ENCODE data around the gene PKP3. TPM values are rescaled to one million over a fixed set of nuclear protein-coding genes. Genes with fewer than 3 reads are reported as not detected.

Gene PKP3
- total and polyA plus RNA-seq, 9 of the 15 experiments (the other 6 are each of a cell fraction or from before 2014, with no cell fraction given) = 0.11 to 110 (median 30.7) TPM

GRCh38 chr11:352456-353031, 41.5 kb upstream of the PKP3 start (continued):
- TF ChIP-seq BACH1 (tag; IDR thresholded peaks at IDR 0.05) (peak; percentile 92), ARID4B (CRISPR knock-in tag; IDR thresholded peaks at IDR 0.05) (no peak), NR2C2 (CRISPR knock-in tag; IDR thresholded peaks at IDR 0.05) (no peak), NR2C2 (tag; IDR thresholded peaks at IDR 0.05) (no peak; the same call in 1 of the 2 replicates), DDX20 (tag; IDR thresholded peaks at IDR 0.05; ENCODE audit: low read depth) (peak; percentile 94), TOE1 (IDR thresholded peaks at IDR 0.05; ENCODE audit: borderline replicate concordance) (no peak), TOE1 (CRISPR knock-in tag; IDR thresholded peaks at IDR 0.05; ENCODE audit: borderline replicate concordance, low read depth) (no peak), ZSCAN29 (IDR thresholded peaks at IDR 0.05) (no peak), NFXL1 (CRISPR knock-in tag; IDR thresholded peaks at IDR 0.05) (peak; percentile 93), ZNF311 (CRISPR knock-in tag; IDR thresholded peaks at IDR 0.05) (peak; percentile 99), TAF9B (IDR thresholded peaks at IDR 0.05; ENCODE audit: partially characterized antibody) (no peak), NUFIP1 (IDR thresholded peaks at IDR 0.05; ENCODE audit: partially characterized antibody) (no peak), GATA2 (CRISPR knock-in tag; IDR thresholded peaks at IDR 0.05) (no peak), ATF6 (CRISPR knock-in tag; IDR thresholded peaks at IDR 0.05) (no peak), CHD1 (IDR thresholded peaks at IDR 0.05; ENCODE audit: low read length) (no peak), ETV6 (IDR thresholded peaks at IDR 0.05; ENCODE audit: borderline replicate concordance in 1 of 2, low read depth in 2 of 2, low read length in 1 of 2) (no peak), ETV6 (CRISPR knock-in tag; IDR thresholded peaks at IDR 0.05; ENCODE audit: borderline replicate concordance) (no peak), NFYB (IDR thresholded peaks at IDR 0.05; ENCODE audit: extremely low read depth, insufficient read length) (no peak), MYC (IDR thresholded peaks at IDR 0.05; ENCODE audit: low read depth, low read length) (no peak), MYC (CRISPR knock-in tag; IDR thresholded peaks at IDR 0.05; ENCODE audit: borderline replicate concordance, low read depth) (peak; percentile 97), TCF3 (CRISPR knock-in tag; IDR thresholded peaks at IDR 0.05) (no peak)
- TF ChIP-seq, protein P1, sequence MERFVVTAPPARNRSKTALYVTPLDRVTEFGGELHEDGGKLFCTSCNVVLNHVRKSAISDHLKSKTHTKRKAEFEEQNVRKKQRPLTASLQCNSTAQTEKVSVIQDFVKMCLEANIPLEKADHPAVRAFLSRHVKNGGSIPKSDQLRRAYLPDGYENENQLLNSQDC (CRISPR knock-in tag; IDR thresholded peaks at IDR 0.05) = no peak
- TF ChIP-seq, protein P2, sequence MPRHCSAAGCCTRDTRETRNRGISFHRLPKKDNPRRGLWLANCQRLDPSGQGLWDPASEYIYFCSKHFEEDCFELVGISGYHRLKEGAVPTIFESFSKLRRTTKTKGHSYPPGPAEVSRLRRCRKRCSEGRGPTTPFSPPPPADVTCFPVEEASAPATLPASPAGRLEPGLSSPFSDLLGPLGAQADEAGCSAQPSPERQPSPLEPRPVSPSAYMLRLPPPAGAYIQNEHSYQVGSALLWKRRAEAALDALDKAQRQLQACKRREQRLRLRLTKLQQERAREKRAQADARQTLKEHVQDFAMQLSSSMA (CRISPR knock-in tag; IDR thresholded peaks at IDR 0.05) = 0 out of 2 replicates have a peak, but pooled peaks have one; percentile 54

Measured in K562 (cell line).